ENCODE data around the gene MAGEA4. TPM values are rescaled to one million over a fixed set of nuclear protein-coding genes. Genes with fewer than 3 reads are reported as not detected.
"Not testable (repeated sequence)": the region's sequence is repeated elsewhere in the genome, so short reads cannot be mapped to it uniquely, and the experiment has no call there.

The MAGEA4 gene
- not detected for total RNA-seq

GRCh38 chrX:151912780-151913179 is at the start of gene MAGEA4:
MAGEA4 (plus strand) TSS chrX:151912889; CDS start chrX:151923665, 10,776 bp downstream.
- no peak for DNase-seq

- no peak for DNase-seq
Observed at GRCh38 chrX:151870602-151871001, 42.1 kb upstream of the MAGEA4 start.

GRCh38 chrX:151871244-151871643 is 41.4 kb upstream of the MAGEA4 start:
- no peak for DNase-seq

GRCh38 chrX:151873096-151873495 is 39.6 kb upstream of the MAGEA4 start:
- DNase-seq, result no peak

GRCh38 chrX:151875270-151876026 is 37.2 kb upstream of the MAGEA4 start:
- DNase-seq, result peak; percentile 8

GRCh38 chrX:151878574-151878973 is 34.1 kb upstream of the MAGEA4 start:
- no peak for DNase-seq

GRCh38 chrX:151879856-151880255 is 32.8 kb upstream of the MAGEA4 start:
- DNase-seq, result no peak

GRCh38 chrX:151880895-151881294 is 31.8 kb upstream of the MAGEA4 start:
- DNase-seq, result no peak

GRCh38 chrX:151889421-151889820 is 23.3 kb upstream of the MAGEA4 start:
- DNase-seq, result no peak

- DNase-seq, result no peak
Observed at GRCh38 chrX:151896734-151897474, 15.8 kb upstream of the MAGEA4 start.

GRCh38 chrX:151899622-151900021 is 13.1 kb upstream of the MAGEA4 start:
- no peak for DNase-seq

GRCh38 chrX:151901826-151902225 is 10.9 kb upstream of the MAGEA4 start:
- no peak for DNase-seq

GRCh38 chrX:151902813-151903591 is 9.7 kb upstream of the MAGEA4 start:
- DNase-seq, result peak; percentile 62

- DNase-seq, result no peak
Observed at GRCh38 chrX:151904989-151905388, 7.7 kb upstream of the MAGEA4 start.

GRCh38 chrX:151912221-151912620 is 468 bp upstream of the MAGEA4 start:
- DNase-seq, result no peak

GRCh38 chrX:151918736-151919135 is 6.0 kb downstream of the MAGEA4 start:
- not testable (repeated sequence) for DNase-seq

GRCh38 chrX:151919610-151920009 is 6.9 kb downstream of the MAGEA4 start:
- no peak for DNase-seq

- DNase-seq, result no peak
Observed at GRCh38 chrX:151920101-151920500, 7.4 kb downstream of the MAGEA4 start.

- no peak for DNase-seq
Observed at GRCh38 chrX:151920530-151920929, 7.8 kb downstream of the MAGEA4 start.

- no peak for DNase-seq
Observed at GRCh38 chrX:151921292-151921691, 8.6 kb downstream of the MAGEA4 start.

- no peak for DNase-seq
Observed at GRCh38 chrX:151921866-151922265, 9.2 kb downstream of the MAGEA4 start.

GRCh38 chrX:151922692-151923091 is 10.0 kb downstream of the MAGEA4 start:
- no peak for DNase-seq

GRCh38 chrX:151923648-151924047 is 11.0 kb downstream of the MAGEA4 start:
- no peak for DNase-seq

Measured in tongue (tissue), 2 donors.